HepG2 (cell line): Measurements from ENCODE around the gene DOCK4. TPM values are rescaled to one million over a fixed set of nuclear protein-coding genes. Genes with fewer than 3 reads are reported as not detected.

ENCODE experiments used
- ATAC-seq: fragments of 200-7000 bp; cut with Tn5 transposase; 3 replicates; pipeline ENCODE4 v1.9.1; 2020; ENCODE audit warnings: mild to moderate bottlenecking, moderate library complexity
- BruUV-seq: library from RNA; stranded (reverse); fragments of 400-500 nt; replicated peaks from 2 replicates; lab custom pipeline; 2021; lab: Mats Ljungman, UMichigan
- CTCF ChIA-PET: fragments of 300-600 bp; formaldehyde crosslinking; extraction: SDS; loops from one replicate; lab custom pipeline; 2021; ENCODE audit warnings: low total read pairs, inconsistent platforms, low intra/inter-chr PET ratio; lab: Yijun Ruan, JAX
- POLR2A ChIA-PET: fragments of 350-600 bp; sonication (Branson Sonifier 250); formaldehyde crosslinking; loops from one replicate; lab custom pipeline; 2020; ENCODE audit warnings: antibody characterized with exemption, inconsistent platforms; lab: Yijun Ruan, JAX
- DNase-seq: peaks from one replicate; pipeline ENCODE4 v3.0.0-alpha.2; 2015; ENCODE audit warnings: low spot score
- FAIRE-seq: peaks from 3 replicates; lab custom pipeline; 2011; peaks lifted over from hg19 to GRCh38; lab: Jason Lieb, UNC
- H2AFZ ChIP-seq: one replicate; pipeline ENCODE4 v1.6.1; 2011; ENCODE audit warnings: low read length, inconsistent platforms
- H3K27ac ChIP-seq: fragments of 300-600 bp; 3 replicates; pipeline ENCODE4 v1.8.0; 2011; ENCODE audit warnings: mixed run types, mild to moderate bottlenecking, mixed read lengths, low read length, inconsistent platforms; ENCODE audit not compliant: insufficient read depth; ENCODE audit errors: extremely low read length
- H3K27me3 ChIP-seq, 2 experiments: fragments of 200-600 bp in 1 of 2; 2 replicates in 1 of 2; 3 replicates in 1 of 2; pipeline versions ENCODE4 v1.6.0 to v1.8.0; 2011; ENCODE audit warnings: low read length in 2 of 2, mild to moderate bottlenecking in 2 of 2, moderate library complexity in 2 of 2, inconsistent platforms in 1 of 2; ENCODE audit not compliant: insufficient read depth in 2 of 2, control insufficient read depth in 1 of 2
- H3K36me3 ChIP-seq, 2 experiments: fragments of 200-600 bp in 1 of 2; replicated peaks in 1 of 2; 2 replicates in 1 of 2; 3 replicates in 1 of 2; pipeline versions ENCODE4 v1.5.1 to v1.8.0; 2011; ENCODE audit warnings: low read length in 2 of 2, inconsistent platforms in 1 of 2; ENCODE audit not compliant: insufficient read depth in 2 of 2, control insufficient read depth in 1 of 2
- H3K4me1 ChIP-seq: 2 replicates; pipeline ENCODE4 v1.5.1; 2012; ENCODE audit warnings: low read length, inconsistent platforms; ENCODE audit not compliant: insufficient read depth
- H3K4me2 ChIP-seq: 2 replicates; pipeline ENCODE4 v1.6.0; 2011; ENCODE audit warnings: low read depth, low read length, inconsistent platforms
- H3K4me3 ChIP-seq, 3 experiments: fragments of 200-600 bp in 1 of 3; sonication (generic), shearing (Covaris generic) in 1 of 3; replicated peaks in 1 of 3; 2 replicates each; pipeline ENCODE4 v1.5.1; 2011 to 2016; ENCODE audit warnings: low read length in 3 of 3, inconsistent platforms in 2 of 3, low read depth in 2 of 3, mild to moderate bottlenecking in 2 of 3, control low read depth in 1 of 3, mixed read lengths in 1 of 3; ENCODE audit not compliant: insufficient read depth in 1 of 3
- H3K79me2 ChIP-seq: one replicate; pipeline ENCODE4 v1.6.1; 2011; ENCODE audit warnings: low read length, inconsistent platforms; ENCODE audit not compliant: insufficient read depth
- H3K9ac ChIP-seq: 2 replicates; pipeline ENCODE4 v1.6.0; 2011; ENCODE audit warnings: mild to moderate bottlenecking, low read depth, low read length, inconsistent platforms; ENCODE audit not compliant: insufficient read depth
- H3K9me3 ChIP-seq: 2 replicates; pipeline ENCODE4 v1.5.1; 2012; ENCODE audit warnings: mild to moderate bottlenecking, low read length
- H4K20me1 ChIP-seq: 2 replicates; pipeline ENCODE4 v1.6.0; 2011; ENCODE audit warnings: inconsistent platforms, mild to moderate bottlenecking, low read length, moderate library complexity; ENCODE audit not compliant: insufficient read depth
- CCDC6 ChIP-seq: sonication (generic); formaldehyde crosslinking; IDR thresholded peaks from 2 replicates; pipeline ENCODE4 v1.8.1; 2022; ENCODE audit warnings: mild to moderate bottlenecking, missing genetic modification reagents, moderate library complexity
- HDAC2 ChIP-seq: sonication (generic); formaldehyde crosslinking; IDR thresholded peaks from 2 replicates; pipeline ENCODE4 v1.4.0; 2020; ENCODE audit warnings: missing genetic modification reagents
- HNRNPUL1 ChIP-seq: fragments of 200-400 bp; formaldehyde crosslinking; IDR thresholded peaks from 2 replicates; pipeline ENCODE4 v1.6.1; 2017; ENCODE audit warnings: low read depth, mild to moderate bottlenecking, low read length, moderate library complexity
- JDP2 ChIP-seq: sonication (generic); formaldehyde crosslinking; IDR thresholded peaks from 2 replicates; pipeline ENCODE4 v1.8.1; 2022; ENCODE audit warnings: missing genetic modification reagents, borderline replicate concordance
- KDM3A ChIP-seq: IDR thresholded peaks from 2 replicates; pipeline ENCODE4 v1.6.1; 2018; ENCODE audit warnings: low read depth, missing compliant biosample characterization
- SMAD9 ChIP-seq: sonication (generic); formaldehyde crosslinking; IDR thresholded peaks from 2 replicates; pipeline ENCODE4 v1.5.1; 2020; ENCODE audit warnings: mild to moderate bottlenecking, missing genetic modification reagents
- SPEN ChIP-seq: sonication (generic); formaldehyde crosslinking; IDR thresholded peaks from 2 replicates; pipeline ENCODE4 v1.5.1; 2020; ENCODE audit warnings: low read depth, mild to moderate bottlenecking, missing genetic modification reagents
- ZC3H4 ChIP-seq: sonication (generic); formaldehyde crosslinking; IDR thresholded peaks from 2 replicates; pipeline ENCODE4 v1.4.0; 2020; ENCODE audit warnings: missing genetic modification reagents, borderline replicate concordance
- ZFP36L1 ChIP-seq: sonication (generic); formaldehyde crosslinking; IDR thresholded peaks from 2 replicates; pipeline ENCODE4 v1.8.0; 2022; ENCODE audit warnings: mild to moderate bottlenecking, missing genetic modification reagents, moderate library complexity
- ZNF326 ChIP-seq: sonication (generic); formaldehyde crosslinking; IDR thresholded peaks from 2 replicates; pipeline ENCODE4 v1.4.0; 2020; ENCODE audit warnings: missing genetic modification reagents, borderline replicate concordance
- ZNF343 ChIP-seq: sonication (generic); formaldehyde crosslinking; IDR thresholded peaks from 2 replicates; pipeline ENCODE4 v1.4.0; 2020; ENCODE audit warnings: mild to moderate bottlenecking, missing genetic modification reagents
- ZNF567 ChIP-seq: sonication (generic); formaldehyde crosslinking; IDR thresholded peaks from 2 replicates; pipeline ENCODE4 v1.8.1; 2023; ENCODE audit warnings: mild to moderate bottlenecking, missing genetic modification reagents, borderline replicate concordance
- ZNF607 ChIP-seq: sonication (generic); formaldehyde crosslinking; IDR thresholded peaks from 2 replicates; pipeline ENCODE4 v1.5.1; 2020; ENCODE audit warnings: missing genetic modification reagents, mild to moderate bottlenecking, borderline replicate concordance
- ZNF660 ChIP-seq: sonication (generic); formaldehyde crosslinking; IDR thresholded peaks from 2 replicates; pipeline ENCODE4 v1.5.1; 2020; ENCODE audit warnings: mild to moderate bottlenecking, low read depth, missing genetic modification reagents, borderline replicate concordance
- ZSCAN21 ChIP-seq: sonication (generic); formaldehyde crosslinking; IDR thresholded peaks from 2 replicates; pipeline ENCODE4 v1.8.0; 2022; ENCODE audit warnings: mild to moderate bottlenecking, missing genetic modification reagents, moderate library complexity, borderline replicate concordance
- WGBS: methylation state at CpG from one replicate; pipeline ENCODE4 v1.1.6; 2017; ENCODE audit warnings: low lambda C conversion rate; 5-methylcytosine and 5-hydroxymethylcytosine counted together
- in situ Hi-C: cut with HindIII; loops from 2 replicates; pipeline ENCODE4 v1.10.0; 2017; ENCODE audit warnings: low pct_unique_long_range_greater_than_20kb; ENCODE audit not compliant: extremely low pct_ligation_motif_present
- intact Hi-C: fragments of 100-400 bp; cut with micrococcal nuclease; formaldehyde crosslinking; loops from one replicate; pipeline ENCODE4 v1.10.0; 2022; ENCODE audit not compliant: unreplicated experiment
- polyA plus RNA-seq, 8 experiments: library from polyadenylated mRNA; depleted of rRNA in 3 of 8; stranded (reverse) in 7 of 8; unstranded in 1 of 8; fragments of >200 nt; fragmentation: Illumina TruSeq in 4 of 8; extraction: Trizol in 4 of 8; gene quantifications; 2 replicates each; pipeline versions ENCODE4 v1.2.1 to v1.2.3, GENCODE V29; 2011 to 2016; ENCODE audit warnings: low read depth in 4 of 8, missing spikeins in 1 of 8, mixed read lengths in 1 of 8; ENCODE audit not compliant: insufficient read depth in 1 of 8
- total RNA-seq, 5 experiments: library from RNA; depleted of rRNA; stranded (reverse); fragments of >200 nt; fragmentation: Illumina TruSeq; extraction: Trizol; gene quantifications; 2 replicates each; pipeline ENCODE4 v1.2.3, GENCODE V29; 2016; ENCODE audit warnings: low read depth in 1 of 5
- TF ChIP-seq, protein P1 (sequence below): sonication (generic); formaldehyde crosslinking; IDR thresholded peaks from 2 replicates; pipeline ENCODE4 v1.8.0; 2022; ENCODE audit warnings: low read depth, missing genetic modification reagents
- TF ChIP-seq, protein P2 (sequence below): IDR thresholded peaks from 2 replicates; pipeline ENCODE4 v1.6.1; 2012; ENCODE audit warnings: inconsistent platforms
- TF ChIP-seq, protein P3 (sequence below): sonication (generic); formaldehyde crosslinking; conservative IDR thresholded peaks from 2 replicates; pipeline ENCODE4 v1.4.0; 2020; ENCODE audit warnings: missing genetic modification reagents

DOCK4 gene
- total and polyA plus RNA-seq, 2 of the 13 experiments (the other 11 are each of a cell fraction or from before 2014, with no cell fraction given) = 13.5 to 17.4 TPM

DNA sequence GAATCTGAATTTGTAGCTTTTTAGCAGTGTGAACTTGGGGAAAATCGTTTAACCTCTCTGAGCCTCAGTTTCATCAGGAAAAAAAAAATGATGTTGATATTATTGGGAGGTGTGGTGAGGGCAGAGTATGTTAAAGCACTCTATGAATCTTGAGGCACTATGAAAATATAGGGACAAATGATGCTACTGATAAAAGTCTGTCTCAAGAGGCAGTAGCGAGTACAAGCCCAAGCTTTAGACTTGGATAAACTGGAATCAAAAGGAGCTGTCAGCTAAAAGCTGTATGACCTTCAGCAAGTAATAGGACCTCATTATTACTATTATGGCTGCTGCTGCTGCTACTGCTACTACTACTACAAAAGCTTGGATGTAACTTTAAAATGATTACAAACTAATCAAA lies 8.7 kb upstream of the DOCK4 start:
- CTCF ChIA-PET = no interaction called here
- TF ChIP-seq ZNF343 (CRISPR knock-in tag) (no peak), CCDC6 (no peak), SMAD9 (CRISPR knock-in tag) (no peak), HDAC2 (CRISPR knock-in tag) (no peak), ZNF567 (CRISPR knock-in tag) (no peak), ZSCAN21 (CRISPR knock-in tag) (no peak), SPEN (CRISPR knock-in tag) (no peak), ZFP36L1 (CRISPR knock-in tag) (no peak), KDM3A (CRISPR knock-in tag) (no peak), ZNF660 (CRISPR knock-in tag) (no peak), ZNF326 (CRISPR knock-in tag) (no peak), ZNF607 (CRISPR knock-in tag) (no peak), JDP2 (CRISPR knock-in tag) (no peak), HNRNPUL1 (no peak), ZC3H4 (CRISPR knock-in tag) (no peak)
- TF ChIP-seq, protein P1, sequence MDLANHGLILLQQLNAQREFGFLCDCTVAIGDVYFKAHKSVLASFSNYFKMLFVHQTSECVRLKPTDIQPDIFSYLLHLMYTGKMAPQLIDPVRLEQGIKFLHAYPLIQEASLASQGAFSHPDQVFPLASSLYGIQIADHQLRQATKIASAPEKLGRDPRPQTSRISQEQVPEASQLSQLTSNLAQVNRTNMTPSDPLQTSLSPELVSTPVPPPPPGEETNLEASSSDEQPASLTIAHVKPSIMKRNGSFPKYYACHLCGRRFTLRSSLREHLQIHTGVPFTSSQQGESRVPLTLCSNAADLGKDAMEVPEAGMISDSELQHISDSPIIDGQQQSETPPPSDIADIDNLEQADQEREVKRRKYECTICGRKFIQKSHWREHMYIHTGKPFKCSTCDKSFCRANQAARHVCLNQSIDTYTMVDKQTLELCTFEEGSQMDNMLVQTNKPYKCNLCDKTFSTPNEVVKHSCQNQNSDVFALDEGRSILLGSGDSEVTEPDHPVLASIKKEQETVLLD = no peak
- TF ChIP-seq, protein P2, sequence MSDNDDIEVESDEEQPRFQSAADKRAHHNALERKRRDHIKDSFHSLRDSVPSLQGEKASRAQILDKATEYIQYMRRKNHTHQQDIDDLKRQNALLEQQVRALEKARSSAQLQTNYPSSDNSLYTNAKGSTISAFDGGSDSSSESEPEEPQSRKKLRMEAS = no peak
- TF ChIP-seq, protein P3, sequence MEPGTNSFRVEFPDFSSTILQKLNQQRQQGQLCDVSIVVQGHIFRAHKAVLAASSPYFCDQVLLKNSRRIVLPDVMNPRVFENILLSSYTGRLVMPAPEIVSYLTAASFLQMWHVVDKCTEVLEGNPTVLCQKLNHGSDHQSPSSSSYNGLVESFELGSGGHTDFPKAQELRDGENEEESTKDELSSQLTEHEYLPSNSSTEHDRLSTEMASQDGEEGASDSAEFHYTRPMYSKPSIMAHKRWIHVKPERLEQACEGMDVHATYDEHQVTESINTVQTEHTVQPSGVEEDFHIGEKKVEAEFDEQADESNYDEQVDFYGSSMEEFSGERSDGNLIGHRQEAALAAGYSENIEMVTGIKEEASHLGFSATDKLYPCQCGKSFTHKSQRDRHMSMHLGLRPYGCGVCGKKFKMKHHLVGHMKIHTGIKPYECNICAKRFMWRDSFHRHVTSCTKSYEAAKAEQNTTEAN (CRISPR knock-in tag) = no peak
- intact Hi-C loops = no loop called here
- in situ Hi-C loops = no loop called here
- peaks cover 0 to 2% of the 10 kb centered on the region in 2 experiments; a peak in 1 of 5 replicates for H3K36me3 ChIP-seq
- peaks cover 88% of the 10 kb centered on the region for H3K79me2 ChIP-seq
- no peak for ATAC-seq
- POLR2A ChIA-PET = no interaction called here
- no peak overlapping the region for H2AFZ ChIP-seq
- H3K4me1 ChIP-seq = peaks cover 52% of the 10 kb centered on the region
- WGBS = 84% methylated on average over 2 of the region's 2 CpGs
- BruUV-seq = no TSS peak
- H3K4me2 ChIP-seq = no peak overlapping the region
- no peak overlapping the region for H3K9ac ChIP-seq
- no peaks in the 10 kb centered on the region for H3K9me3 ChIP-seq
- H4K20me1 ChIP-seq = no peaks in the 10 kb centered on the region; the same call in 1 of the 2 replicates
- no peak for FAIRE-seq
- no peak overlapping the region for H3K27ac ChIP-seq
- H3K27me3 ChIP-seq = no peaks in the 10 kb centered on the region
- DNase-seq = no peak
- no peak overlapping the region for H3K4me3 ChIP-seq
